HFF-Myc (cell line): ENCODE data around the gene TMEM89.
A peak's percentile ranks its signal among the peaks of the same experiment; 100 is the strongest.

Source experiments
- DNase-seq: peaks from one replicate; pipeline ENCODE4 v3.0.0-alpha.2; 2011; ENCODE audit warnings: low read depth; ENCODE audit errors: extremely low read depth
- H3K4me3 ChIP-seq: replicated peaks from 2 replicates; pipeline ENCODE4 v1.5.1; 2011; ENCODE audit warnings: low read depth, mild to moderate bottlenecking, control low read depth, low read length
- TF ChIP-seq, protein P1 (sequence below): IDR thresholded peaks from 2 replicates; pipeline ENCODE4 v1.5.1; 2012; ENCODE audit warnings: mild to moderate bottlenecking, low read depth, low read length, control low read depth; ENCODE audit errors: missing control alignments

The TMEM89 gene

DNA sequence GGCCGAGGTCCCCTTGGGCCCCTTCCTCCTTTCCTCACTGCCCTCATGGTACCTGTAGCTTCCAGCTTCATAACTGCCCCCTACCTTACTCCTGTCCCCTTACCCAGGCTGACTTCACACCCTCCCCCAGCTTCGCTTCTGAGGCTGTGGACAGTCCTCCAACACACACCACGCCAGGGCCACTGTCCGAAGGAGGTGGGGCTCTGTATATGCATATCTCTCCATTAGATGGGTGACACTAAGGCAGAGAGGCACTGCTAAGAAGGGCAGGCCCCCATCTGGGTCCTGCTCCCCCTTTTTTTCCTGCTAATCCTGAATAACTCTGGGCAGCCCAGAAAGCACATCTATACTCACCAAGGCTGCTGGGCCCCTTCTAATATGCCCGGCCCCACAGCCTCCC, 25.4 kb downstream of the TMEM89 start:
- no peak overlapping the region for H3K4me3 ChIP-seq
- TF ChIP-seq, protein P1, sequence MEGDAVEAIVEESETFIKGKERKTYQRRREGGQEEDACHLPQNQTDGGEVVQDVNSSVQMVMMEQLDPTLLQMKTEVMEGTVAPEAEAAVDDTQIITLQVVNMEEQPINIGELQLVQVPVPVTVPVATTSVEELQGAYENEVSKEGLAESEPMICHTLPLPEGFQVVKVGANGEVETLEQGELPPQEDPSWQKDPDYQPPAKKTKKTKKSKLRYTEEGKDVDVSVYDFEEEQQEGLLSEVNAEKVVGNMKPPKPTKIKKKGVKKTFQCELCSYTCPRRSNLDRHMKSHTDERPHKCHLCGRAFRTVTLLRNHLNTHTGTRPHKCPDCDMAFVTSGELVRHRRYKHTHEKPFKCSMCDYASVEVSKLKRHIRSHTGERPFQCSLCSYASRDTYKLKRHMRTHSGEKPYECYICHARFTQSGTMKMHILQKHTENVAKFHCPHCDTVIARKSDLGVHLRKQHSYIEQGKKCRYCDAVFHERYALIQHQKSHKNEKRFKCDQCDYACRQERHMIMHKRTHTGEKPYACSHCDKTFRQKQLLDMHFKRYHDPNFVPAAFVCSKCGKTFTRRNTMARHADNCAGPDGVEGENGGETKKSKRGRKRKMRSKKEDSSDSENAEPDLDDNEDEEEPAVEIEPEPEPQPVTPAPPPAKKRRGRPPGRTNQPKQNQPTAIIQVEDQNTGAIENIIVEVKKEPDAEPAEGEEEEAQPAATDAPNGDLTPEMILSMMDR: no peak

DNA sequence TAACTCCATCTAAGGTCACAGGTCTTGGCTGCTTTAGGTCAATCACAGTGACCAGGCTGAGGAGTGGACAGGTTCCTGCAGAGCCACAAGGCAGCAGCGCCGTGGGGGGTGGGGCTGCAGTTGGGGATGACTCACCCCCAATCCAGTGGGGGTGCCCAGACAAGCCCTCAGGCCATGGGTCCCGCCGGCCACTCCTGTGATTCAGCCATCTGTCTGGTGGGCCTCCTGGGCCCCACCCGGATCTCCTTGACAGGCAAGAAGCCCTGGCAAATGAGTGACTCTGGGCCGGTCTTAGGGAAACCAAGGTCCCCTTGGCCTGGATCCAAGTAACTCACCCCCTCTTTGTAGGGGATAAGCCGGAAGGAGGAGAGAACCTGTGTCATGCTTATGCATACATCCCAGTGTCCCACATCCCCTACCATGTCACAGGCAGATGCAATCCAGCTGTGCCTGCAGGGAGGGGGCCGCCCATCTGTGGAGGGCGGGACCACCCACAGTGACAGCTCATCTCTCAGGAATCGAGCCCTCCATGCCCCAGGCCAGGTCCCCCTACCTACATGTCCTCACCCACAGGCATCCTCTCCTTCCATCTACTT, 25.9 kb downstream of the TMEM89 start:
- peak; percentile 93 for DNase-seq

More for the DNA sequence above, 25.4 kb downstream of the TMEM89 start:
- DNase-seq: no peak

DNA sequence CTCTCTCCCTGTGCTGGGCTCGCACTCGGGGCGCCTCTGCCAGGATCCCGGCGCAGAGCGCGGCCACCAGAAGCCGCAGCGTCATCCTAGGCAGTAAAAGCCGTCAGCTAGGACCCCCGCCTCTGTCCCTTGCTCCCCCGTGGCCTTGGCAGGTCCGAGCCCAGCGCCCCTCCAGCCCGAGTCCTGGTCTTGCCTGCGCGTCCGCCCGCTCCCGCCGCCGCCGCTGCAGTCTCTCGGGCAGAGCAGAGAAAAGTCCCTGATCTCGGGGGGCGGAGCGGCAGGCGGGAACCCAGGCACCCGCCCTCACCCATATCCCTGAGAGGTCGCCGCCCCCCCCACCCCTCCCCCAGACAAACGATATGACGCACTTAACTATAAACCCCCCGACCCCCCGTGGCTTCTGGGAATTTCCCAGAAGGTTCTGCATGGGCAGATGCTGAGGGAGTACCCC, 26.5 kb downstream of the TMEM89 start, which contains the start of gene COL7A1:
Gene COL7A1, minus strand, starts transcription at position 255 of the 451 bp plus-strand sequence. Its CDS starts 170 bp downstream, at position 85.
- peak within 1 kb of the TSS; percentile 56 for H3K4me3 ChIP-seq
- no peak for DNase-seq
- TF ChIP-seq, protein P1: no peak

More for the DNA sequence above, 25.9 kb downstream of the TMEM89 start:
- TF ChIP-seq, protein P1: no peak
- peak overlapping the region; percentile 56 for H3K4me3 ChIP-seq

DNA sequence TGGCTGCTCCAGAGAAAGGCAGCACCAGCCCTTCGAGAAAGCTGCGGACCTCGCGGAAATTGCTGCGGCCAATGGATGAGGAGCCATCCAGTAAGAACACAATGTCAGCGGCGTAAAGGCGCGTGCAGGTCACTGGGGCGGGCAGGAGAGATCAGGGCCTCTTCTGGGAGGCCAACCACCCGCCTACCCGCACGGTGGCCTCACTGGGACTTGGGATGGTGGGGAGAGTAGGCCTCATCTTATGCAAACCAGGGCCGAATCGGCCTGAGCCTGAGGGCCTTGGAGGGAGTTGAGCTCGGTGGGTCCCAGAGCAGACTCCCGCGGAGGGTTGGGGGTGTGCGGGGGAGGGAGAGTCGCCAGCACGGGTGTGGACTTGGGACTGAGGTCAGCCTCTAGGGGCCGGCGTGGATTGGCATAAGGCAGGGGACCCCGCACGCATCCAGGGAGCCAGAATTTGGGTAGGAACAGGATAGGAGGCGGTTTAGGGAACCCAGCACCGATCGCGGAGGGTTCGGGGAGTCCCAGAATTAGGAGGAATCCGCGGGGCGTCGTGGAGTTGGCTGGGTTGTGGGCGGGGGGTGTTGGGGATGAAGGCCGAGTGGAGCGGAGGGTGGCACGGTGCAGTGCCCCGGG, 27.0 kb downstream of the TMEM89 start:
- TF ChIP-seq, protein P1: no peak
- DNase-seq: peak; percentile 15
- peak overlapping the region; percentile 56 for H3K4me3 ChIP-seq

DNA sequence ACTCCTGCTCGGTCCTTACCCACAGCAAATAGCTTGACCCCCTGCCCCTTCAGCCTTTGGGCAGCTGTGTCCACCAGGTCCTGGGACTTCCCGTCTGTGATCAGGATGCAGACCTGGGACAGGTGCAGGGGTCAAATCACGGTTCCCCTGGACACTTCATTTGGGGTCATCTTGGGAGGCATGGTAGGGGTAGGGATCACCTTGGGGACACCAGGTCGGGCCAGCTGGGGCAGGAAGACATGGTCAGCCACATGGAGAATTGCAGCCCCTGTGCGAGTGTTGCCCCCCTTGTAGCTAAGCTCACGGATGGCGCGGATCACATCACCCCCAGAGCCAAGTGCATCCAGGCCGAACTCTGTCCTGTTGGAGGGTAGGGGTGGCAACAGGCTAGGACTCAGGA, 28.2 kb downstream of the TMEM89 start:
- TF ChIP-seq, protein P1: no peak
- H3K4me3 ChIP-seq: peak overlapping the region; percentile 56
- no peak for DNase-seq

DNA sequence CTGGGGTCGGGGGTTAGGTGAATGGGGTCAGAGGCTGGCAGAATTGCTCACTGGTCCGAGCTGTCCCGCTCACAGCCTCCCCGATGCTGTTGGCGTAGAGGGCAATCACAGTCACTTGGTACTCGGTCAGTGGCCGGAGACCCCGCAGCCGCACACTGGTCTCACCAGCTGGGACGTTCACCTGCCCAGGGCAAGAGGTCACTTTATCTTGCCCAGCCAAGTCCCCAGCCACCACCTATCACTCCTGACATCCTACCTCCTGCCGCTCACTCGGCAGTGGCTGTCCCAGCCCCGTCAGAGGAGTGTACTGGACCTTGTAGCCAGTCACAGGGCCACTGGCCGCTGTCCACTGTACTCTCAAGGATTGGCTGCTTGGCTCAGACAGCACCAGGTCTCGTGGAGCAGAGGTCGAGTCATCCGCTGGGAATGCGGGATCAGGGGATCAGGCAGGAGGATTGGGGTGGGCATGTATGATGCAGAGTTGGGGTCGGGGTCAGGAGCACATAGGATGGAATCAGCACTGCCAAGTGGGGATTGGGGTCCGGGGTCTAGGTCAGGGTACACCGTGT, 29.0 kb downstream of the TMEM89 start:
- H3K4me3 ChIP-seq: no peak overlapping the region
- DNase-seq: no peak
- TF ChIP-seq, protein P1: no peak
